Thoracic aorta (tissue), 2 donors: ENCODE measurements around the gene MGLL. TPM values are rescaled to one million over a fixed set of nuclear protein-coding genes. Genes with fewer than 3 reads are reported as not detected.

Experiments
- ATAC-seq: fragments of 150-250 bp; one replicate; pipeline ENCODE4 v1.8.0; 2017; ENCODE audit warnings: low read depth; ENCODE audit not compliant: insufficient number of reproducible peaks, low FRiP score
- DNase-seq: peaks from one replicate; pipeline ENCODE4 v3.0.0-alpha.2; 2020; ENCODE audit warnings: low spot score
- H3K27ac ChIP-seq, 2 donors: fragments of 200-600 bp; sonication (generic); 1 replicate in 1 of 2; 2 replicates in 1 of 2; pipeline ENCODE4 v1.5.1; 2016; ENCODE audit warnings: mild to moderate bottlenecking in 2 of 2, moderate library complexity in 2 of 2
- H3K27me3 ChIP-seq: fragments of 200-600 bp; sonication (generic); replicated peaks from 2 replicates; pipeline ENCODE4 v1.6.0; 2016; ENCODE audit warnings: mild to moderate bottlenecking; ENCODE audit not compliant: insufficient read depth
- H3K36me3 ChIP-seq: fragments of 200-600 bp; sonication (generic); one replicate; pipeline ENCODE4 v1.5.1; 2016
- H3K4me1 ChIP-seq, 2 donors: fragments of 200-600 bp; sonication (generic); 1 replicate in 1 of 2; 2 replicates in 1 of 2; pipeline versions ENCODE4 v1.5.1 to v1.6.0; 2016; ENCODE audit warnings: low read depth in 2 of 2, mild to moderate bottlenecking in 1 of 2; ENCODE audit not compliant: control insufficient read depth in 1 of 2
- H3K4me3 ChIP-seq: fragments of 200-600 bp; sonication (generic); 2 replicates; pipeline ENCODE4 v1.5.1; 2016; ENCODE audit warnings: mild to moderate bottlenecking
- H3K9me3 ChIP-seq: fragments of 200-600 bp; sonication (generic); 2 replicates; pipeline ENCODE4 v1.5.1; 2016
- CTCF ChIP-seq: fragments of 200-600 bp; sonication (generic); IDR thresholded peaks from one replicate; pipeline ENCODE4 v1.5.1; 2019; ENCODE audit warnings: antibody characterized with exemption
- total RNA-seq, 2 donors: library from RNA; depleted of rRNA; stranded (reverse); fragments of >200 nt; gene quantifications; one replicate each; pipeline versions ENCODE4 v1.1.0 to v1.2.3, GENCODE V29; 2016

Gene MGLL
- total RNA-seq, 2 donors from 2014 or later = 57.6 to 71.8 TPM

- ATAC-seq (no peak), DNase-seq (no peak)
- Histone ChIP-seq H3K27me3 (no peaks in the 10 kb centered on the region), H3K27ac (no peak overlapping the region), H3K4me3 (no peak overlapping the region), H3K36me3 (no peaks in the 10 kb centered on the region), H3K4me1 (peaks cover 5 to 18% of the 10 kb centered on the region in 2 donors), H3K9me3 (no peaks in the 10 kb centered on the region)
- no peak for TF ChIP-seq CTCF
Measured at GRCh38 chr3:127814325-127814781, 8.0 kb downstream of the MGLL start.

GRCh38 chr3:127812151-127812550, 10.2 kb downstream of the MGLL start:
- no peak overlapping the region for H3K4me3 ChIP-seq
- H3K27ac ChIP-seq = no peak overlapping the region
- no peak for TF ChIP-seq CTCF
- H3K36me3 ChIP-seq = peaks cover 7% of the 10 kb centered on the region
- no peaks in the 10 kb centered on the region for H3K9me3 ChIP-seq
- no peaks in the 10 kb centered on the region for H3K27me3 ChIP-seq
- ATAC-seq (no peak), DNase-seq (no peak)
- H3K4me1 ChIP-seq = peaks cover 0 to 4% of the 10 kb centered on the region in 2 donors

- no peak for ATAC-seq
- DNase-seq = no peak
- Histone ChIP-seq H3K4me1 (peaks cover 0 to under 1% of the 10 kb centered on the region in 2 donors), H3K36me3 (peaks cover 7% of the 10 kb centered on the region), H3K27ac (no peak overlapping the region), H3K4me3 (no peak overlapping the region), H3K27me3 (no peaks in the 10 kb centered on the region), H3K9me3 (no peaks in the 10 kb centered on the region)
- no peak for TF ChIP-seq CTCF
Measured at GRCh38 chr3:127811717-127812116, 10.6 kb downstream of the MGLL start.

GRCh38 chr3:127809611-127810010, 12.7 kb downstream of the MGLL start:
- DNase-seq = no peak
- H3K27me3 ChIP-seq = no peaks in the 10 kb centered on the region
- H3K9me3 ChIP-seq = no peaks in the 10 kb centered on the region
- no peak overlapping the region for H3K27ac ChIP-seq
- no peak for TF ChIP-seq CTCF
- peaks cover 11% of the 10 kb centered on the region for H3K36me3 ChIP-seq
- H3K4me1 ChIP-seq = peaks cover 0 to 9% of the 10 kb centered on the region in 2 donors
- no peak overlapping the region for H3K4me3 ChIP-seq
- ATAC-seq = no peak

GRCh38 chr3:127809211-127809610, 13.1 kb downstream of the MGLL start:
- ATAC-seq (no peak), DNase-seq (no peak)
- Histone ChIP-seq H3K9me3 (no peaks in the 10 kb centered on the region), H3K4me3 (no peak overlapping the region), H3K27me3 (no peaks in the 10 kb centered on the region), H3K36me3 (peaks cover 11% of the 10 kb centered on the region), H3K27ac (no peak overlapping the region), H3K4me1 (peaks cover 0 to 12% of the 10 kb centered on the region in 2 donors)
- TF ChIP-seq CTCF = no peak
